ENCODE measurements around the gene SRGAP2B.
"Not testable (repeated sequence)": the region's sequence is repeated elsewhere in the genome, so short reads cannot be mapped to it uniquely, and the experiment has no call there.

SRGAP2B gene

GRCh38 chr1:145095284-145096057 lies at the start of gene SRGAP2B, which contains the start of gene FAM72D:
SRGAP2B (minus strand) TSS chr1:145095328; CDS start chr1:145092901, 2,427 bp downstream.
FAM72D (plus strand) TSS chr1:145095974; CDS start chr1:145096848, 874 bp downstream.
- DNase-seq = not testable (repeated sequence)

- DNase-seq = not testable (repeated sequence)
Measured at GRCh38 chr1:145144264-145144913, 49.3 kb upstream of the SRGAP2B start.

- DNase-seq = not testable (repeated sequence)
Measured at GRCh38 chr1:145140549-145140948, 45.4 kb upstream of the SRGAP2B start.

GRCh38 chr1:145134476-145134875 lies 39.3 kb upstream of the SRGAP2B start:
- DNase-seq = not testable (repeated sequence)

GRCh38 chr1:145128697-145129469 lies 33.8 kb upstream of the SRGAP2B start:
- not testable (repeated sequence) for DNase-seq

GRCh38 chr1:145127144-145127543 lies 32.0 kb upstream of the SRGAP2B start:
- not testable (repeated sequence) for DNase-seq

- not testable (repeated sequence) for DNase-seq
Measured at GRCh38 chr1:145125112-145125511, 30.0 kb upstream of the SRGAP2B start.

- DNase-seq = not testable (repeated sequence)
Measured at GRCh38 chr1:145123992-145124641, 29.0 kb upstream of the SRGAP2B start.

GRCh38 chr1:145123062-145123395 lies 27.9 kb upstream of the SRGAP2B start:
- DNase-seq = not testable (repeated sequence)

- DNase-seq = not testable (repeated sequence)
Measured at GRCh38 chr1:145122344-145123061, 27.4 kb upstream of the SRGAP2B start.

- not testable (repeated sequence) for DNase-seq
Measured at GRCh38 chr1:145119842-145120241, 24.7 kb upstream of the SRGAP2B start.

- DNase-seq = not testable (repeated sequence)
Measured at GRCh38 chr1:145115587-145116493, 20.7 kb upstream of the SRGAP2B start.

GRCh38 chr1:145114560-145115057 lies 19.5 kb upstream of the SRGAP2B start:
- not testable (repeated sequence) for DNase-seq

GRCh38 chr1:145112703-145113102 lies 17.6 kb upstream of the SRGAP2B start:
- not testable (repeated sequence) for DNase-seq

GRCh38 chr1:145111674-145112073 lies 16.5 kb upstream of the SRGAP2B start:
- DNase-seq = not testable (repeated sequence)

GRCh38 chr1:145103294-145103693 lies 8.2 kb upstream of the SRGAP2B start:
- not testable (repeated sequence) for DNase-seq

GRCh38 chr1:145101725-145102124 lies 6.6 kb upstream of the SRGAP2B start:
- not testable (repeated sequence) for DNase-seq

- DNase-seq = not testable (repeated sequence)
Measured at GRCh38 chr1:145094655-145095211, 395 bp downstream of the SRGAP2B start.

GRCh38 chr1:145093517-145094149 lies 1.5 kb downstream of the SRGAP2B start:
- DNase-seq = not testable (repeated sequence)

Measured in NCI-H774 (cell line).